Suppressor macrophage (primary cell): ENCODE results near the gene CRYBA2.
A peak's percentile ranks its signal among the peaks of the same experiment; 100 is the strongest.

Experiments used
- DNase-seq, 4 experiments: peaks; one replicate each; pipeline ENCODE4 v3.0.0-alpha.2; 2020 to 2022

The CRYBA2 gene

GRCh38 chr2:218999021-218999880 is 6.0 kb upstream of the CRYBA2 start:
- DNase-seq = no peak

GRCh38 chr2:218998414-218999002 is 5.3 kb upstream of the CRYBA2 start:
- no peak for DNase-seq

GRCh38 chr2:218997731-218998130 is 4.5 kb upstream of the CRYBA2 start:
- DNase-seq = no peak

GRCh38 chr2:218996937-218997336 is 3.7 kb upstream of the CRYBA2 start:
- no peak for DNase-seq

- peak; percentile 80 to 89 (median 82) for DNase-seq
Measured at GRCh38 chr2:218995972-218996711, 2.9 kb upstream of the CRYBA2 start.

GRCh38 chr2:218995561-218995960 is 2.3 kb upstream of the CRYBA2 start:
- no peak for DNase-seq

- peak in 1 of 4 experiments; percentile 30 for DNase-seq
Measured at GRCh38 chr2:218992703-218993344, 398 bp downstream of the CRYBA2 start.

GRCh38 chr2:218992196-218992595 is 1.0 kb downstream of the CRYBA2 start:
- no peak for DNase-seq

GRCh38 chr2:218991674-218992168 is 1.5 kb downstream of the CRYBA2 start:
- no peak for DNase-seq

GRCh38 chr2:218990612-218991011 is 2.6 kb downstream of the CRYBA2 start:
- no peak for DNase-seq

GRCh38 chr2:218990052-218990451 is 3.2 kb downstream of the CRYBA2 start:
- DNase-seq = no peak

- no peak for DNase-seq
Measured at GRCh38 chr2:218988650-218989049, 4.6 kb downstream of the CRYBA2 start.

- DNase-seq = no peak
Measured at GRCh38 chr2:218988164-218988563, 5.1 kb downstream of the CRYBA2 start.

GRCh38 chr2:218986148-218986761 is 7.0 kb downstream of the CRYBA2 start:
- DNase-seq = no peak

- no peak for DNase-seq
Measured at GRCh38 chr2:218985325-218986091, 7.7 kb downstream of the CRYBA2 start.

- no peak for DNase-seq
Measured at GRCh38 chr2:218985021-218985324, 8.2 kb downstream of the CRYBA2 start, which contains the start of gene FEV. Gene FEV, minus strand, starts transcription at chr2:218985184. Its CDS starts 109 bp downstream, at chr2:218985075.

GRCh38 chr2:218984239-218985020 is 8.8 kb downstream of the CRYBA2 start:
- DNase-seq = peak in 1 of 4 experiments; percentile 31

- DNase-seq = no peak
Measured at GRCh38 chr2:218983934-218984238, 9.3 kb downstream of the CRYBA2 start.

GRCh38 chr2:218983263-218983933 is 9.8 kb downstream of the CRYBA2 start:
- no peak for DNase-seq

GRCh38 chr2:218982586-218983262 is 10.5 kb downstream of the CRYBA2 start:
- DNase-seq = no peak
